Measurements from ENCODE around the gene EGFR. TPM values are rescaled to one million over a fixed set of nuclear protein-coding genes. Genes with fewer than 3 reads are reported as not detected.

Gene EGFR
- total RNA-seq, 4 donors from 2014 or later: 224 to 292 (median 233) TPM

- no peak overlapping the region for H3K4me3 ChIP-seq (ENCODE audit: low read depth, poor library complexity, severe bottlenecking)
- 59 to 64% methylated on average over 18 of the region's 18 CpGs for WGBS, 2 donors
- DNase-seq (ENCODE audit: low spot score in 2 of 2): no peak
- TF ChIP-seq CTCF (IDR thresholded peaks at IDR 0.05): no peak
- TF ChIP-seq POLR2A (IDR thresholded peaks at IDR 0.05): no peak
- intact Hi-C loops (cut with DNase I; ENCODE audit: low total_unique reads): no loop called here
Measured at GRCh38 chr7:55177589-55178261, 158.9 kb downstream of the EGFR start.

GRCh38 chr7:55178292-55178862 is 159.6 kb downstream of the EGFR start:
- intact Hi-C loops (cut with DNase I; ENCODE audit: low total_unique reads): no loop called here
- no peak for DNase-seq (ENCODE audit: low spot score in 2 of 2)
- WGBS, 2 donors: 65 to 81% methylated on average over 8 of the region's 8 CpGs
- no peak overlapping the region for H3K4me3 ChIP-seq (ENCODE audit: low read depth, poor library complexity, severe bottlenecking)
- TF ChIP-seq POLR2A (IDR thresholded peaks at IDR 0.05): no peak
- TF ChIP-seq CTCF (IDR thresholded peaks at IDR 0.05): no peak

GRCh38 chr7:55178863-55179773 is 160.3 kb downstream of the EGFR start:
- no peak for TF ChIP-seq CTCF (IDR thresholded peaks at IDR 0.05)
- no peak for TF ChIP-seq POLR2A (IDR thresholded peaks at IDR 0.05)
- intact Hi-C loops (cut with DNase I; ENCODE audit: low total_unique reads): no loop called here
- DNase-seq (ENCODE audit: low spot score in 2 of 2): no peak
- whole genome bisulfite sequencing, 2 donors: 69 to 70% methylated on average over 18 of the region's 18 CpGs
- no peak overlapping the region for H3K4me3 ChIP-seq (ENCODE audit: low read depth, poor library complexity, severe bottlenecking)

GRCh38 chr7:55179931-55180682 is 161.3 kb downstream of the EGFR start:
- no peak for DNase-seq (ENCODE audit: low spot score in 2 of 2)
- WGBS, 2 donors: 72 to 76% methylated on average over 5 of the region's 5 CpGs
- intact Hi-C loops (cut with DNase I; ENCODE audit: low total_unique reads): no loop called here
- TF ChIP-seq POLR2A (IDR thresholded peaks at IDR 0.05) (no peak), CTCF (IDR thresholded peaks at IDR 0.05) (no peak)
- no peak overlapping the region for H3K4me3 ChIP-seq (ENCODE audit: low read depth, poor library complexity, severe bottlenecking)

- 63 to 76% methylated on average over 18 to 19 of the region's 19 CpGs for WGBS, 2 donors
- intact Hi-C loops (cut with DNase I; ENCODE audit: low total_unique reads): no loop called here
- TF ChIP-seq POLR2A (IDR thresholded peaks at IDR 0.05): no peak
- TF ChIP-seq CTCF (IDR thresholded peaks at IDR 0.05): no peak
- DNase-seq (ENCODE audit: low spot score in 2 of 2): no peak
- no peak overlapping the region for H3K4me3 ChIP-seq (ENCODE audit: low read depth, poor library complexity, severe bottlenecking)
Measured at GRCh38 chr7:55180963-55181542, 162.2 kb downstream of the EGFR start.

Measured in lower leg skin (tissue), 4 donors.